ENCODE data around the gene ZNF506. TPM values are rescaled to one million over a fixed set of nuclear protein-coding genes. Genes with fewer than 3 reads are reported as not detected.
"Not testable (repeated sequence)": the region's sequence is repeated elsewhere in the genome, so short reads cannot be mapped to it uniquely, and the experiment has no call there.

ZNF506 gene
- polyA plus RNA-seq, 1 of the 3 experiments (the other 2 are of a cell fraction) = 4.1 TPM

GRCh38 chr19:19826875-19827274 is 5.3 kb upstream of the ZNF506 start:
- Histone ChIP-seq H3K27ac (ENCODE audit: low read depth in 2 of 2, low read length in 1 of 2) (no peak overlapping the region), H4K20me1 (ENCODE audit: insufficient read depth) (no peaks in the 10 kb centered on the region), H3K27me3 (ENCODE audit: insufficient read depth) (no peaks in the 10 kb centered on the region), H3K9me2 (no peaks in the 10 kb centered on the region), H3K9ac (no peak overlapping the region), H3K4me3 (ENCODE audit: low read depth in 2 of 2, low read length in 1 of 2) (no peak overlapping the region), H3K79me2 (ENCODE audit: insufficient read depth) (no peaks in the 10 kb centered on the region), H3K9me3 (peaks cover 11% of the 10 kb centered on the region; the same call in 1 of the 2 replicates), H3K36me3 (replicated peaks in 1 of 2; ENCODE audit: control insufficient read depth in 1 of 2, insufficient read depth in 2 of 2, low read length in 1 of 2) (no peaks in the 10 kb centered on the region), H3K4me2 (no peak overlapping the region), H3K4me1 (ENCODE audit: control insufficient read depth in 1 of 2, insufficient read depth in 2 of 2, low read depth in 1 of 2, low read length in 1 of 2) (no peaks in the 10 kb centered on the region), H3F3A (replicated peaks; ENCODE audit: insufficient read depth) (peaks cover 8% of the 10 kb centered on the region), H2AFZ (ENCODE audit: low read depth) (no peak overlapping the region)
- TF ChIP-seq FOXJ3 (CRISPR knock-in tag; IDR thresholded peaks at IDR 0.05) (no peak), CTCF (IDR thresholded peaks at IDR 0.05) (no peak)
- 69% methylated on average over 11 of the region's 11 CpGs for WGBS (ENCODE audit: low lambda C conversion rate)
- POLR2A ChIA-PET = no interaction called here
- CTCF ChIA-PET = no interaction called here
- no peak for DNase-seq

GRCh38 chr19:19823916-19824315 is 2.4 kb upstream of the ZNF506 start:
- no peaks in the 10 kb centered on the region; a peak in 1 of 4 replicates for H3K4me1 ChIP-seq (ENCODE audit: control insufficient read depth in 1 of 2, insufficient read depth in 2 of 2, low read depth in 1 of 2, low read length in 1 of 2)
- H3K27ac ChIP-seq (ENCODE audit: low read depth in 2 of 2, low read length in 1 of 2) = no peak overlapping the region
- peaks cover 8% of the 10 kb centered on the region; the same call in 1 of the 2 replicates for H3K9me3 ChIP-seq
- H3K9ac ChIP-seq = no peak overlapping the region
- H3K36me3 ChIP-seq (replicated peaks in 1 of 2; ENCODE audit: control insufficient read depth in 1 of 2, insufficient read depth in 2 of 2, low read length in 1 of 2) = peaks cover 2 to 13% of the 10 kb centered on the region in 2 experiments
- H3K79me2 ChIP-seq (ENCODE audit: insufficient read depth) = peaks cover 24% of the 10 kb centered on the region
- no peak overlapping the region for H3K4me2 ChIP-seq
- no peak overlapping the region for H2AFZ ChIP-seq (ENCODE audit: low read depth)
- H4K20me1 ChIP-seq (ENCODE audit: insufficient read depth) = no peaks in the 10 kb centered on the region
- ChIA-PET POLR2A (no interaction called here), CTCF (no interaction called here)
- WGBS (ENCODE audit: low lambda C conversion rate) = 21% methylated on average over 2 of the region's 2 CpGs
- no peak overlapping the region for H3K4me3 ChIP-seq (ENCODE audit: low read depth in 2 of 2, low read length in 1 of 2)
- H3K9me2 ChIP-seq = no peaks in the 10 kb centered on the region
- H3K27me3 ChIP-seq (ENCODE audit: insufficient read depth) = no peaks in the 10 kb centered on the region
- DNase-seq = no peak
- H3F3A ChIP-seq (replicated peaks; ENCODE audit: insufficient read depth) = peaks cover 13% of the 10 kb centered on the region
- TF ChIP-seq MXI1 (IDR thresholded peaks at IDR 0.05; ENCODE audit: low read depth, low read length) (no peak), YY1 (IDR thresholded peaks at IDR 0.05; ENCODE audit: low read depth) (no peak), FOXJ3 (CRISPR knock-in tag; IDR thresholded peaks at IDR 0.05) (no peak), SMC3 (IDR thresholded peaks at IDR 0.05; ENCODE audit: low read depth, low read length) (no peak), USF1 (IDR thresholded peaks at IDR 0.05; ENCODE audit: borderline replicate concordance, low read depth) (no peak), NFIC (IDR thresholded peaks at IDR 0.05; ENCODE audit: borderline replicate concordance) (no peak), POLR2AphosphoS5 (IDR thresholded peaks at IDR 0.05; ENCODE audit: low read depth, low read length) (no peak), TAF1 (IDR thresholded peaks at IDR 0.05; ENCODE audit: borderline replicate concordance, low read depth, low read length) (no peak), PBX3 (IDR thresholded peaks at IDR 0.05) (no peak), JUND (IDR thresholded peaks at IDR 0.05) (no peak), NRF1 (IDR thresholded peaks at IDR 0.05; ENCODE audit: low read depth, low read length) (no peak), ZBTB33 (IDR thresholded peaks at IDR 0.05; ENCODE audit: borderline replicate concordance, low read depth) (no peak), GABPA (IDR thresholded peaks at IDR 0.05; ENCODE audit: low read depth) (no peak), EP300 (IDR thresholded peaks at IDR 0.05; ENCODE audit: borderline replicate concordance in 1 of 2, low read depth in 1 of 2, low read length in 1 of 2) (no peak), MEF2A (IDR thresholded peaks at IDR 0.05; ENCODE audit: borderline replicate concordance, low read depth) (no peak)

GRCh38 chr19:19821976-19822375 is 426 bp upstream of the ZNF506 start:
- Histone ChIP-seq H2AFZ (ENCODE audit: low read depth) (peak overlapping the region; percentile 100), H3K4me3 (ENCODE audit: low read depth in 2 of 2, low read length in 1 of 2) (peak overlapping the region; percentile 58 to 82), H3K79me2 (ENCODE audit: insufficient read depth) (peaks cover 43% of the 10 kb centered on the region), H3K4me2 (peak overlapping the region; percentile 92), H3K36me3 (replicated peaks in 1 of 2; ENCODE audit: control insufficient read depth in 1 of 2, insufficient read depth in 2 of 2, low read length in 1 of 2) (peaks cover 7 to 30% of the 10 kb centered on the region in 2 experiments), H3F3A (replicated peaks; ENCODE audit: insufficient read depth) (peaks cover 13% of the 10 kb centered on the region), H3K9ac (peak overlapping the region; percentile 93), H3K27ac (ENCODE audit: low read depth in 2 of 2, low read length in 1 of 2) (peak overlapping the region; percentile 74 to 89)
- peak; percentile 17 for DNase-seq
- not testable (repeated sequence) for H4K20me1 ChIP-seq (ENCODE audit: insufficient read depth); H3K4me1 ChIP-seq (ENCODE audit: control insufficient read depth in 1 of 2, insufficient read depth in 2 of 2, low read depth in 1 of 2, low read length in 1 of 2); H3K27me3 ChIP-seq (ENCODE audit: insufficient read depth); H3K9me3 ChIP-seq; H3K9me2 ChIP-seq
- WGBS (ENCODE audit: low lambda C conversion rate) = 1% methylated on average over 11 of the region's 11 CpGs
- POLR2A ChIA-PET = interaction anchor here (0.6 to 2.3 kb wide), 11 partner anchors 10 to 230 kb away, joined by 3 to 40 read pairs (median 7); partner anchors contain the start of genes ZNF101, ZNF14, ZNF253 and ZNF682
- CTCF ChIA-PET = interaction anchor here (1.0 to 1.5 kb wide), 3 partner anchors 12 to 137 kb away, joined by 3 to 6 read pairs (median 4); no protein-coding TSS in a partner anchor

Measured in SK-N-SH (cell line).